GM23338 (cell line): Measurements from ENCODE around the gene FBRSL1. TPM values are rescaled to one million over a fixed set of nuclear protein-coding genes. Genes with fewer than 3 reads are reported as not detected.

ENCODE experiments used
- EZH2 ChIP-seq: fragments of 200-600 bp; sonication (generic); IDR thresholded peaks from one replicate; pipeline ENCODE4 v1.8.0; 2017; ENCODE audit warnings: antibody characterized with exemption, mild to moderate bottlenecking, low read depth; ENCODE audit not compliant: unreplicated experiment
- EZH2phosphoT487 ChIP-seq: fragments of 200-600 bp; sonication (generic); IDR thresholded peaks from one replicate; pipeline ENCODE4 v1.8.1; 2018; ENCODE audit warnings: antibody characterized with exemption; ENCODE audit not compliant: unreplicated experiment
- JUNB ChIP-seq: IDR thresholded peaks from one replicate; pipeline ENCODE4 v1.6.1; 2016; ENCODE audit warnings: antibody characterized with exemption; ENCODE audit not compliant: unreplicated experiment
- STAT1 ChIP-seq: IDR thresholded peaks from one replicate; pipeline ENCODE4 v1.6.1; 2016; ENCODE audit warnings: antibody characterized with exemption; ENCODE audit not compliant: unreplicated experiment
- ZNF114 ChIP-seq: fragments of 250-450 bp; sonication (Bioruptor Pico); IDR thresholded peaks from 2 replicates; pipeline ENCODE4 v1.5.0; 2020; ENCODE audit warnings: mild to moderate bottlenecking, moderate library complexity
- polyA plus RNA-seq: library from polyadenylated mRNA; unstranded; fragments of >200 nt; fragmentation: Nextera tagmentation; extraction: Ambion mirVana; gene quantifications from 2 replicates; pipeline ENCODE4 v1.2.1, GENCODE V29; 2016
- total RNA-seq: library from RNA; depleted of rRNA; stranded (reverse); fragments of >200 nt; shearing (Covaris generic); gene quantifications from 2 replicates; pipeline ENCODE4 v1.2.3, GENCODE V29; 2014
- TF ChIP-seq, protein P1 (sequence below): fragments of 250-450 bp; sonication (Bioruptor Pico); IDR thresholded peaks from 2 replicates; pipeline ENCODE4 v1.5.0; 2020; ENCODE audit warnings: mild to moderate bottlenecking, moderate library complexity
- TF ChIP-seq, protein P2 (sequence below): IDR thresholded peaks from 2 replicates; pipeline ENCODE4 v1.6.1; 2016; ENCODE audit warnings: antibody characterized with exemption
- TF ChIP-seq, protein P3 (sequence below), 2 experiments: fragments of 200-600 bp in 1 of 2; sonication (generic) in 1 of 2; conservative IDR thresholded peaks; 2 replicates each; pipeline versions ENCODE4 v1.5.1 to v1.6.1; 2016 to 2017; ENCODE audit warnings: antibody characterized with exemption in 2 of 2, low read depth in 2 of 2, mild to moderate bottlenecking in 2 of 2, moderate library complexity in 1 of 2

The FBRSL1 gene
- total and polyA plus RNA-seq, 2 experiments from 2014 or later: 37.8 to 89.8 TPM

DNA sequence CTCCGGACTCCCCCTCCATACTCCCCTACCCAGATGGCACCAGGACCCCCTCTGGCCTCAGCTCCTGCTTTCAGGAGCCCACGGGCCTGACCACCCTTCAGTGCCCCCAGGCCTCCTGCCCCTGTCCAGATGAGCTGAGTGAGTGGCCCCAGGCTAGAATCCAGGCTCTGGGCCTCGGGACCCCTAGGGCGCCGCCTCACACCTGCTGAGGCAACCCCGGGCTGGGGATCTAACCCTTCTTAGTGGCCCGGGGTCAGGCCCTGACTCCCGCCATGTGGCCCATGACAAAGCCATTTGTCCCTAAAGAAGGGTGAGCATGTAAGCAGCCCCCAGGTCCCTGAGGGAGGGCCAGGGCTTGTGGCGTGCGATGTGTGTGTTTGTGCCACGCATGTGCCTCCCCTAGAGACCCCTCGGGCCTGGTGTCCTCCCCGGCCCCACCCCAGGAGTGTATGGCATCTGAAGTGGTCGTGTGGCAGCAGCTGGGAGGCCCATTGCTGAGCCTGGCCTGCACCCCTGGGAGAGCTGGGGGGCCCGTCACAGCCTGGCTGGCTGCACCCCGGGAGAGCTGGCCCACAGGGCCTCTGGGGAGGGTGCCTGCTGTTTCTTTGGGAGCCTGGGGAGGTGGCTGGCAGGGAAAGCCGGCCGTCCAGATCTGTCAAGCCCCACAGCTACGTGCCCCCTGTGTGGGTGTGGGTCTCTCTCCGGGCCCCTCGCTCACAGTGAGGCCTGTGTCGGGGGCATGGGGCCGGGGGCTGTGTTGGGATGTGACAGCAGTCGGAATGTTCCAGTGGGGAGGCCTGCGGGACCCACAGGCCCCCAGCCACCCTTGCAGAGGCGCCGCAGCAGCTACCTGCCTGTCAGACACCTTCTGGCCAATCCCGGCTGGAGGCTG, 7.8 kb downstream of the FBRSL1 start (continued):
- TF ChIP-seq, protein P1, sequence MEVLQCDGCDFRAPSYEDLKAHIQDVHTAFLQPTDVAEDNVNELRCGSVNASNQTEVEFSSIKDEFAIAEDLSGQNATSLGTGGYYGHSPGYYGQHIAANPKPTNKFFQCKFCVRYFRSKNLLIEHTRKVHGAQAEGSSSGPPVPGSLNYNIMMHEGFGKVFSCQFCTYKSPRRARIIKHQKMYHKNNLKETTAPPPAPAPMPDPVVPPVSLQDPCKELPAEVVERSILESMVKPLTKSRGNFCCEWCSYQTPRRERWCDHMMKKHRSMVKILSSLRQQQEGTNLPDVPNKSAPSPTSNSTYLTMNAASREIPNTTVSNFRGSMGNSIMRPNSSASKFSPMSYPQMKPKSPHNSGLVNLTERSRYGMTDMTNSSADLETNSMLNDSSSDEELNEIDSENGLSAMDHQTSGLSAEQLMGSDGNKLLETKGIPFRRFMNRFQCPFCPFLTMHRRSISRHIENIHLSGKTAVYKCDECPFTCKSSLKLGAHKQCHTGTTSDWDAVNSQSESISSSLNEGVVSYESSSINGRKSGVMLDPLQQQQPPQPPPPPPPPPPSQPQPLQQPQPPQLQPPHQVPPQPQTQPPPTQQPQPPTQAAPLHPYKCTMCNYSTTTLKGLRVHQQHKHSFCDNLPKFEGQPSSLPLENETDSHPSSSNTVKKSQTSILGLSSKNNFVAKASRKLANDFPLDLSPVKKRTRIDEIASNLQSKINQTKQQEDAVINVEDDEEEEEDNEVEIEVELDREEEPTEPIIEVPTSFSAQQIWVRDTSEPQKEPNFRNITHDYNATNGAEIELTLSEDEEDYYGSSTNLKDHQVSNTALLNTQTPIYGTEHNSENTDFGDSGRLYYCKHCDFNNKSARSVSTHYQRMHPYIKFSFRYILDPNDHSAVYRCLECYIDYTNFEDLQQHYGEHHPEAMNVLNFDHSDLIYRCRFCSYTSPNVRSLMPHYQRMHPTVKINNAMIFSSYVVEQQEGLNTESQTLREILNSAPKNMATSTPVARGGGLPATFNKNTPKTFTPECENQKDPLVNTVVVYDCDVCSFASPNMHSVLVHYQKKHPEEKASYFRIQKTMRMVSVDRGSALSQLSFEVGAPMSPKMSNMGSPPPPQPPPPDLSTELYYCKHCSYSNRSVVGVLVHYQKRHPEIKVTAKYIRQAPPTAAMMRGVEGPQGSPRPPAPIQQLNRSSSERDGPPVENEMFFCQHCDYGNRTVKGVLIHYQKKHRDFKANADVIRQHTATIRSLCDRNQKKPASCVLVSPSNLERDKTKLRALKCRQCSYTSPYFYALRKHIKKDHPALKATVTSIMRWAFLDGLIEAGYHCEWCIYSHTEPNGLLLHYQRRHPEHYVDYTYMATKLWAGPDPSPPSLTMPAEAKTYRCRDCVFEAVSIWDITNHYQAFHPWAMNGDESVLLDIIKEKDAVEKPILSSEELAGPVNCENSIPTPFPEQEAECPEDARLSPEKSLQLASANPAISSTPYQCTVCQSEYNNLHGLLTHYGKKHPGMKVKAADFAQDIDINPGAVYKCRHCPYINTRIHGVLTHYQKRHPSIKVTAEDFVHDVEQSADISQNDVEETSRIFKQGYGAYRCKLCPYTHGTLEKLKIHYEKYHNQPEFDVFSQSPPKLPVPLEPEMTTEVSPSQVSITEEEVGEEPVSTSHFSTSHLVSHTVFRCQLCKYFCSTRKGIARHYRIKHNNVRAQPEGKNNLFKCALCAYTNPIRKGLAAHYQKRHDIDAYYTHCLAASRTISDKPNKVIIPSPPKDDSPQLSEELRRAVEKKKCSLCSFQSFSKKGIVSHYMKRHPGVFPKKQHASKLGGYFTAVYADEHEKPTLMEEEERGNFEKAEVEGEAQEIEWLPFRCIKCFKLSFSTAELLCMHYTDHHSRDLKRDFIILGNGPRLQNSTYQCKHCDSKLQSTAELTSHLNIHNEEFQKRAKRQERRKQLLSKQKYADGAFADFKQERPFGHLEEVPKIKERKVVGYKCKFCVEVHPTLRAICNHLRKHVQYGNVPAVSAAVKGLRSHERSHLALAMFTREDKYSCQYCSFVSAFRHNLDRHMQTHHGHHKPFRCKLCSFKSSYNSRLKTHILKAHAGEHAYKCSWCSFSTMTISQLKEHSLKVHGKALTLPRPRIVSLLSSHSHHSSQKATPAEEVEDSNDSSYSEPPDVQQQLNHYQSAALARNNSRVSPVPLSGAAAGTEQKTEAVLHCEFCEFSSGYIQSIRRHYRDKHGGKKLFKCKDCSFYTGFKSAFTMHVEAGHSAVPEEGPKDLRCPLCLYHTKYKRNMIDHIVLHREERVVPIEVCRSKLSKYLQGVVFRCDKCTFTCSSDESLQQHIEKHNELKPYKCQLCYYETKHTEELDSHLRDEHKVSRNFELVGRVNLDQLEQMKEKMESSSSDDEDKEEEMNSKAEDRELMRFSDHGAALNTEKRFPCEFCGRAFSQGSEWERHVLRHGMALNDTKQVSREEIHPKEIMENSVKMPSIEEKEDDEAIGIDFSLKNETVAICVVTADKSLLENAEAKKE: no peak
- TF ChIP-seq EZH2: no peak
- no peak for TF ChIP-seq JUNB
- TF ChIP-seq, protein P2, sequence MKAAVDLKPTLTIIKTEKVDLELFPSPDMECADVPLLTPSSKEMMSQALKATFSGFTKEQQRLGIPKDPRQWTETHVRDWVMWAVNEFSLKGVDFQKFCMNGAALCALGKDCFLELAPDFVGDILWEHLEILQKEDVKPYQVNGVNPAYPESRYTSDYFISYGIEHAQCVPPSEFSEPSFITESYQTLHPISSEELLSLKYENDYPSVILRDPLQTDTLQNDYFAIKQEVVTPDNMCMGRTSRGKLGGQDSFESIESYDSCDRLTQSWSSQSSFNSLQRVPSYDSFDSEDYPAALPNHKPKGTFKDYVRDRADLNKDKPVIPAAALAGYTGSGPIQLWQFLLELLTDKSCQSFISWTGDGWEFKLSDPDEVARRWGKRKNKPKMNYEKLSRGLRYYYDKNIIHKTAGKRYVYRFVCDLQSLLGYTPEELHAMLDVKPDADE: no peak
- TF ChIP-seq, protein P3, sequence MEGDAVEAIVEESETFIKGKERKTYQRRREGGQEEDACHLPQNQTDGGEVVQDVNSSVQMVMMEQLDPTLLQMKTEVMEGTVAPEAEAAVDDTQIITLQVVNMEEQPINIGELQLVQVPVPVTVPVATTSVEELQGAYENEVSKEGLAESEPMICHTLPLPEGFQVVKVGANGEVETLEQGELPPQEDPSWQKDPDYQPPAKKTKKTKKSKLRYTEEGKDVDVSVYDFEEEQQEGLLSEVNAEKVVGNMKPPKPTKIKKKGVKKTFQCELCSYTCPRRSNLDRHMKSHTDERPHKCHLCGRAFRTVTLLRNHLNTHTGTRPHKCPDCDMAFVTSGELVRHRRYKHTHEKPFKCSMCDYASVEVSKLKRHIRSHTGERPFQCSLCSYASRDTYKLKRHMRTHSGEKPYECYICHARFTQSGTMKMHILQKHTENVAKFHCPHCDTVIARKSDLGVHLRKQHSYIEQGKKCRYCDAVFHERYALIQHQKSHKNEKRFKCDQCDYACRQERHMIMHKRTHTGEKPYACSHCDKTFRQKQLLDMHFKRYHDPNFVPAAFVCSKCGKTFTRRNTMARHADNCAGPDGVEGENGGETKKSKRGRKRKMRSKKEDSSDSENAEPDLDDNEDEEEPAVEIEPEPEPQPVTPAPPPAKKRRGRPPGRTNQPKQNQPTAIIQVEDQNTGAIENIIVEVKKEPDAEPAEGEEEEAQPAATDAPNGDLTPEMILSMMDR (conservative IDR thresholded peaks at IDR 0.05; ENCODE audit: low read depth in 2 of 2): no peak
- no peak for TF ChIP-seq EZH2phosphoT487
- TF ChIP-seq STAT1: no peak
- no peak for TF ChIP-seq ZNF114 (CRISPR knock-in tag)
